GM19372 (cell line): ENCODE measurements around the gene FXYD6.

Source experiments
- ATAC-seq: cut with Tn5 transposase; IDR thresholded peaks from one replicate; pipeline ENCODE4 v1.9.1; 2021; ENCODE audit warnings: mild to moderate bottlenecking, low read depth, moderate library complexity; ENCODE audit not compliant: unreplicated experiment

FXYD6 gene

DNA sequence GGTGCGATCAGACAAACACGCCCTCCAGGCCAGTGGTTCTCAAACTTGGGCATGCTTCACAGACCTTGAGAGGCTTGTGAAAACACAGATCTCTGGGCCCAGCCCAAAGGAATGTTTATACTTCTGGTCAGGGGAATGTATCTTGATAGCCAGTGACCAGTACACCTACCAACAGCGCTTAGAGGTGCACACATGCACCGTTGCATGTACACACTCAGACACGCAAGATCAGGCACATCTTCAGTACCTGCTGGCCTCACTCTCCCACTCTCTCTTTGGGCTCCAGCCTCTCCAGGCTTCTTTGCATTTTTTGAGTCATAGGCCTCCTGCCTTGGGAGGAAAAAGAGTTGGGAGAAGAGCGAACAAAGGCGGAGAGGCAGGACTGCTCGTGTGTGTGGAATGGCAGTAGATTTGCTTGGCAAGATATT, 11.7 kb upstream of the FXYD6 start:
- no peak for ATAC-seq

DNA sequence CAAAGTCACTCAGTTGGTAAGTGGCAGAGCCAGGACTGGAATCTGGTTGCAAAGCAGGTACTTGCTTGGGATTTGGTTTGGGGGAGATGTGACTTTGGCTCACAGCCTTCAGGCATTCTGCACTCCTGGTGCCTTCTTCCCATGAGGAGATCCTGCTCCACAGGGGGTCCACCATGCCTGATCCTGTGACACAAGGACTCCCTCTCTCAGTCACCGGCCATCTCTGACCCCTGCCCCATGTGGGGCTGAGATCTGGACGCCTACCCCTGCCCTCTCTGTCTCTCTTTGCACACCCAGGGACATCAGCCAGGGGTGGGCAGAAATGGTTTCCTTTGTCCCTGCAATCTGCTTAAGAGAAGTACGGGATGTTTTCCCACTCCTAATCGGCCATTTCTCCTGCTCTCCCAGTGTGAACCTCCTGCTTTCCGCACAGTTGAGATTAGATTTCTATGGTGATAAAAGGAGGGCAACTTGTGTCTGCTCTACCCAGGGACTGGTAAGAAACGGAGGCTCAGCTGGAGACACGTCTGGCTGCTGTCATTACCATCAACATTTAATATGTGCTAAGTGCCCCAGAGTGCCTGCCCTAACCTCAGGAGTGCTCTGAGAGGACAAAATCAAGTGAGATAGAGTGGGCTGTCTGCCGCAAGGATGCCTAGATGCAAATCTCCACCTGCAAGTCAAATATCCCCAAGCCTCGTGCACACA, 11.1 kb upstream of the FXYD6 start:
- no peak for ATAC-seq

DNA sequence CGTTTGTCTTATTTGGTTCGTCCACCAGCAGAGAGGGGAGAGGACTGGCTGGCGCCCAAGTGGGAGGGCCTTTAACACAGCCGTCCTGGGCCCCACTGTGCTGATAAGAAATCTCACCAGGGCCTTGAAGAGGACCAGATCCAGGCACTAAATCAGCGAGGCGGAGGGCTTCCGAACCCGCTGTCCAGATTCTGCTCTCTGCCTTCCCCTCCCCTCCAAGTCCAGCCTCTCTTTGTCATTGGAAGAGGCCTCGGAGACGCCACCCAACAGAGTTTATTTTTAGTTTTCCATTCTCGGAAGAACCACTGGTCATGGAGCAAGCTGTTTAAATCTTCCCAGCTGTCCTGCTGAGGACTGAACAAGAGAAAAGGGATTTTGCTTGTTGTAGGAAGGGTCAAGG, 9.3 kb upstream of the FXYD6 start:
- ATAC-seq: no peak

- ATAC-seq: no peak
These were observed 8.5 kb upstream of the FXYD6 start for GRCh38 chr11:117884994-117885393.

DNA sequence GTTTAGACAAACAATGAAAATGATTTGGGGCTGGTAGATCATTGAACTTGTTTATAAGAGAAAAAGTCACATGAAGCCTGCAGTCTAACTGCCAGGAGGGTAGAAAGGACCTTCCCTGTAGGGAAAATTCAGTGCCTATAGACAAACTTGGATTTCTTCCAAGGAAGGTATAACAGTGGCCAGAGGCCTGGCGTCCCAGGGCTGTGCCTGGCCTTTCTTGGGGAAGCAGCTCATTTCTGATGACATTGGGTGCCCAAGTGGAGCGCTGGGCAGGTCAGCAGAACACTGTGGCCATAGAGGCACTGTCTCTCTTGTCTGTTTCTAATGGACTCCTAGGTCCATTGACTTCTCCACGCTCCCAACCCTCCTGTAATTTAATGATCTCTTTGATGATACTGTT, 6.6 kb upstream of the FXYD6 start:
- ATAC-seq: no peak

DNA sequence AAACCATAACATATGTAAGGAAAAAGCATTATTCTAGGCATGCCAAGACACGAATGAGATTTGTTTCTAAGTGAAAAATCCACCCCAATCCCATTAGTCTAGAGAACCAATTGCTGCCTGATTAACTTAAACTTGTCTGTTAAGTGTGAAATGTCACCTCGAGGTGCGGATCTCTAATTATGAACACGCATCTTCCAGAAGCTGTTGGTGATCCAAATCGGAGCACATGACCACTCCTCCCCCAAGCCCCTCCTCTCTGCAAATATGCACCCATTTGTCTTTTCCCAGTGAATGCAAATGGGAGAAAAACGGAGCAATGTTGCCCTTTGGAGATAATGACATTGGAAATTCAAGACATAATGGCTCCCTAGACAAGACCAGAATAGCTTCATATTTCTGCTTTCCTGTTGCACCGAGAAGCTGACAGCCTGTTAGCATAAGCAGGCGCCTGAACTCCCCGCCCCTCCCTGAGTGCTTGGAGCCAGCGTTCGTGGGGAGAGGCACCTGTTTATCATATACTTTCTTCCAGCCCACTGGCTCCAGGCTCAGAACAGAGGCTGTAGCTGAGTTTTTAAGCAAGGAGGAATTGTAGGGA, 6.0 kb upstream of the FXYD6 start:
- no peak for ATAC-seq

DNA sequence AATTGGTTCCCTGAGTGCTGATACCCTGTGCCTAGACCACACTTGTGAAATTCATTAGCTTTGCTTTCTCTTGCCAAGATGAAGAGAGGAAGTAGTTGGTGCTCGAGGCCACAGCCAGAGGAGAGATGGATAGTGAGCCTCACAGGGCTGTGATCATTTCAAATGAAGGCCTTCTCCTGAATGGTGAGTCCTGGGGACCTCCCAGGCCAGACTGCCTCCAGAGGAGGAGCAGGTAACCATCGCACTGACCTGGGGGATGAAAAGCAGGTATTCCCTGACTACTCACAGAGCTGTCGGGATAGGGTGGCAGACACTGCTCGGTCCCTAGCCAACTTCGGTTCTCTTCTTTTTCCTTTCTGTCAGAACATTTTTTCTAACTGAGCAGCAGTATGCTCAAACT, 4.8 kb upstream of the FXYD6 start:
- ATAC-seq: no peak

GRCh38 chr11:117879516-117880480, 3.3 kb upstream of the FXYD6 start:
- ATAC-seq: no peak

GRCh38 chr11:117878939-117879475, 2.5 kb upstream of the FXYD6 start:
- no peak for ATAC-seq

- no peak for ATAC-seq
These were observed 2.0 kb upstream of the FXYD6 start for GRCh38 chr11:117878314-117878938.

- no peak for ATAC-seq
These were observed 794 bp upstream of the FXYD6 start for GRCh38 chr11:117877120-117877784.

DNA sequence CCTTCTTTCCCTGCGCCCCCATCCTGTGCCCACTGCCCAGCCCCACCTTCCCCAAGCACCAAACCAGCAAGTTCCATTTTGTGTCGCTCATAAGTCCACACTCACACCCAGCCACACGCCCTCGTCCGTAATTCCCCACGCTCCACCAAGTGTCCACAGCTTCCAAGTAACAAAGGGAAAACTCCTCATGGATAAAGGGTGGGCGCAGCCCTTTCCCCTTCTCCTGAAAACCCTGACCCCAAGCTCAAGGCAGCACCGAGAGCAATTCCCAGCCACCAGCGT, 458 bp downstream of the FXYD6 start:
- no peak for ATAC-seq

DNA sequence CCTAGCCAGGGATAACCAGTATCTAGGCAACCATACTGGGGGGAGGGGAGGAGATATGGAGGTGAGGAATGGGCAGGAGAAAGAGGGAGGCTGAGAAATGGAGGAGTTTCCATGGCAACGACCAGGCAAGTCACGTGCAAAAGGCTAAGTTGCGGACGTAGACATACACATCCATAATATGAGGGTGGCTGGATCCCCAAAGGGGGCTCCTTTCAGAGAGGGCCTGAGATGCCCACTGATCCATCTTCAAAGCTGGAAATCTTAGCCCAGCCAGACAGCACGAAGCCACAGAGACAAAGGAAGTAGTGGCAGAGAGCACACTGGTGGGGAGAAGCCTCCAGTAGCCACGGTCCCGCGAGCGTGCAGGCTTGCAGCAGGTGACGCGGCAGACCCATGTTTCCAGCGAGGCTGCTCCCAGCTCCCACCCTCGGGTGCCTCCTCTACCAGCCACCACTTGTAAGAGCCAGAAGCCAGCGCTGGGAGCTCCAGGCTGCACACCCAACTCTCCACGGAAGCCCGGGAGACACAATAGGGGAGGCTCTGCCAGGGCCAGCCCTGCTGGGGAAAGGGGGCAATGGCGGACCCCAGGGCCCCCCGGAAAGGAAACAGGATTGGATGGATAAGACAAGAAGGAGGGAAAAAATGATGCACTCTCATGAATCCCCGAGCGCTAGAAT, 938 bp downstream of the FXYD6 start:
- no peak for ATAC-seq

DNA sequence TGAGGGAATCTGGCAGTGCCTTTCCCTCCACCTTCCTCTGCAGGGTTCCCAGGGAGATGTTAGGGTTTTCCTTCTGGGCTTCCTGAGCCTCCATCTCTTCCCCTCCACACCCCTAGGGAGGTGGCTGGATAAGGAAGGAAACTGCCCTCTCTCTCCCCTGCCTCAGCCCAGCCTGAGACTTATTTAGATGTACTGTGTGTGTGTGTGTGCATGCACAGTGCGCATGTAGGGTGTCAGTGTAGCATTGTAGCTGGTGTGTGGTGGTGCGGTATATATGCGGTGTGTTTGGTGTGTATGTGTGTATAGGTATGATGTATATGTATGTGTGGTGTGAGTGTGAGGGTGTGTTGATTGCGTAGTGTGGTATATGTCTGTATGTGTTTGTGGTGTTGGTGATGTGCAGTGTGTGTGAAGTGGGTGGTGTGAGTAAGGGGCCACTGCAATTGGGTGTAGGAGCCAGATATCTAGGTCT, 1.5 kb downstream of the FXYD6 start:
- no peak for ATAC-seq

- no peak for ATAC-seq
These were observed 2.1 kb downstream of the FXYD6 start for GRCh38 chr11:117874253-117874909.

DNA sequence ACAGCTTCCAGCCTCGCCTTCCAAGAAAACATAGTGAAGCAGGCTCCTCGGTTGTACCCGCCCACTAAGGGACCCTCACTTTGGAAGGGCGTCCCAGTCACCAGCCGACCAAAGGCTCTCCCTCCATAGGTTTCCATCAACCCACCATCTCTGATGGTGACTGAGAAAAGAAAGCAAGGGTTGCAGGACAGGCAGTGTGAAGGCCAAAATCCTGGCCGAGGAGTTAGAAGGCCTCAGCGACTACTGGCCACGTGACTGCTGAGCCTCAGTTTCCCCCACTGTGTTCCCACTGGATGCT, 2.7 kb downstream of the FXYD6 start:
- ATAC-seq: no peak

- ATAC-seq: no peak
These were observed 3.3 kb downstream of the FXYD6 start for GRCh38 chr11:117872975-117873827.

DNA sequence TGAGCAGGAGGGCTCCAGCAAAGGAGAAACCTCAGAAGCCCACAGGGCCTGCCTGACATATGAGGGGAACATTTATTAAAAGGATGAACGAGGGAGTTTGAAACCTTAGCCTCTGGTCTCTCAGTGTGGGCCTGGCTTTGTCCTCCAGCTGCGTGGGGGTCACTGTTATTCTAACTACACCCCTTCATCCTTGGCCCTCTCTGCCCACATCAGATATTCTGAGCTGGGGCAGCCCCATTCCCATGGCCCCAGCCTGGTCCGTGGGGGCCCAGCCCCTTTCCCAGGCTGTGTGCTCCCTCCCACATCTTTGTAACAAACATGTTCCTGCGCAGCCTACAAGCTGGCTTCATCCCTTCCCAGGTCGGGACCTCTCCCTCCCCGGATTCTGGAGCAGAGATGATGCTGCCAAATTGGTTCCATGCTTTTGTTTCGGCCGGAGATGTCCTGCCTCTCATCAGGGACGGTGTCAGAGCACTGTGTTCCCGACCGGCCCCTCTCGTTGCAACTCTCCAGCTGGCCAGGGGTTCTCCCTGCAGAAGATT, 4.0 kb downstream of the FXYD6 start:
- no peak for ATAC-seq
